OCI-LY7 (cell line): ENCODE measurements around the gene GDF2.

ENCODE experiments used
- EZH2phosphoT487 ChIP-seq: fragments of 200-600 bp; sonication (generic); IDR thresholded peaks from 2 replicates; pipeline ENCODE4 v1.6.1; 2018; ENCODE audit warnings: low read depth, borderline replicate concordance, mild to moderate bottlenecking, mixed run types, antibody characterized with exemption, low read length, moderate library complexity, mixed read lengths
- TF ChIP-seq, protein P1 (sequence below): fragments of 200-600 bp; sonication (generic); conservative IDR thresholded peaks from 2 replicates; pipeline ENCODE4 v1.5.1; 2014; ENCODE audit warnings: mild to moderate bottlenecking, antibody characterized with exemption, low read length, moderate library complexity, mixed read lengths

DNA sequence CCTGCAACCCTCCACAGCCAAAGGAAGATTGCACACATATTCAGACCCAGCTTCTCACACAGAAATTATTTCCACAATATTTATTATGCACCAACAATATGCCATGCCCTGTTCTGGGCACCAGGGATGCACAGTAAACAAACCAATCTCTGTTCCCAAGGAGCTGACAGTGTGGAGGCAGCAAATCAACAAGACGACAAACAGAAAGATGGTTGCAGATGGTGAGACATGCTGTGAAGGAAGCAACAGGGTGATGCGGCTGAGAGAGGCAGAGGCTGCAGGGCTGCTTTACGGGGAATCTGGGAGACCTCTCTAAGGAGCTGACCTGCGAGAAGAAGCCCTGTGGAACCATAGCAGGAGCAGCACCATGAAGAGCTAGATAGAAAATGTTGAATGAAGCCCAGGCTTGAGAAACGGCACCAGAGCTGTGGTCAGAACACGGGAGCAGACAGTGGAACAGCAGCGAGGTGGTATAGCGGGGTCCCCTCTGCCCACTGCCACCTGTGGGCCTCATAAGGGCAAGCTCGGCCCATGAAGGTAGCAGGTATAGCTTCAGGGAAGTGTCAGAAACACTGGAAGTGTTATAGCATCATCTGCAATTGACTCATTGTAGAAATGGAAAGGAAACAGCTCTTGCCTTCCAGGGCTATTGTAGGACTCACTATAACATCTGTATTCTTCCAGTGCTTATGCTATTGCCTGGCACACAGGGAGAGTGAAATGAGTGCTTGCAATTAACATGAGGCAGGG, 43.4 kb downstream of the GDF2 start:
- TF ChIP-seq, protein P1, sequence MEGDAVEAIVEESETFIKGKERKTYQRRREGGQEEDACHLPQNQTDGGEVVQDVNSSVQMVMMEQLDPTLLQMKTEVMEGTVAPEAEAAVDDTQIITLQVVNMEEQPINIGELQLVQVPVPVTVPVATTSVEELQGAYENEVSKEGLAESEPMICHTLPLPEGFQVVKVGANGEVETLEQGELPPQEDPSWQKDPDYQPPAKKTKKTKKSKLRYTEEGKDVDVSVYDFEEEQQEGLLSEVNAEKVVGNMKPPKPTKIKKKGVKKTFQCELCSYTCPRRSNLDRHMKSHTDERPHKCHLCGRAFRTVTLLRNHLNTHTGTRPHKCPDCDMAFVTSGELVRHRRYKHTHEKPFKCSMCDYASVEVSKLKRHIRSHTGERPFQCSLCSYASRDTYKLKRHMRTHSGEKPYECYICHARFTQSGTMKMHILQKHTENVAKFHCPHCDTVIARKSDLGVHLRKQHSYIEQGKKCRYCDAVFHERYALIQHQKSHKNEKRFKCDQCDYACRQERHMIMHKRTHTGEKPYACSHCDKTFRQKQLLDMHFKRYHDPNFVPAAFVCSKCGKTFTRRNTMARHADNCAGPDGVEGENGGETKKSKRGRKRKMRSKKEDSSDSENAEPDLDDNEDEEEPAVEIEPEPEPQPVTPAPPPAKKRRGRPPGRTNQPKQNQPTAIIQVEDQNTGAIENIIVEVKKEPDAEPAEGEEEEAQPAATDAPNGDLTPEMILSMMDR: no peak
- TF ChIP-seq EZH2phosphoT487: no peak
